ENCODE measurements around the gene CFB. TPM values are rescaled to one million over a fixed set of nuclear protein-coding genes. Genes with fewer than 3 reads are reported as not detected.

CFB gene
- polyA plus RNA-seq, 1 experiment = 6.7 TPM

- Histone ChIP-seq H3K27me3 (ENCODE audit: control insufficient read depth, insufficient read depth, low read length) (no peaks in the 10 kb centered on the region), H3K36me3 (ENCODE audit: control insufficient read depth, insufficient read depth, low read length) (no peaks in the 10 kb centered on the region), H3K4me3 (ENCODE audit: low read depth, low read length) (no peak overlapping the region)
- no peak for TF ChIP-seq CTCF (IDR thresholded peaks at IDR 0.05; ENCODE audit: insufficient read depth, low read depth, low read length)
- no peak for DNase-seq (ENCODE audit: low read depth)
- ChIA-PET CTCF (no interaction called here), POLR2A (no interaction called here)
Observed at GRCh38 chr6:31915756-31916155, 30.1 kb upstream of the CFB start.

GRCh38 chr6:31918069-31918720 lies 27.7 kb upstream of the CFB start:
- DNase-seq (ENCODE audit: low read depth) = no peak
- no peak for TF ChIP-seq CTCF (IDR thresholded peaks at IDR 0.05; ENCODE audit: insufficient read depth, low read depth, low read length)
- CTCF ChIA-PET = interaction anchor here (0.6 to 1.4 kb wide), 3 partner anchors 23 to 34 kb away, joined by 3 to 4 read pairs (median 3); no protein-coding TSS in a partner anchor
- POLR2A ChIA-PET = interaction anchor here (0.6 kb wide), 1 partner anchor 234 kb away, joined by 7 read pairs; the partner anchor contains the start of gene PRRT1
- H3K27me3 ChIP-seq (ENCODE audit: control insufficient read depth, insufficient read depth, low read length) = no peaks in the 10 kb centered on the region
- no peaks in the 10 kb centered on the region for H3K36me3 ChIP-seq (ENCODE audit: control insufficient read depth, insufficient read depth, low read length)
- no peak overlapping the region for H3K4me3 ChIP-seq (ENCODE audit: low read depth, low read length)

- Histone ChIP-seq H3K4me3 (ENCODE audit: low read depth, low read length) (no peak overlapping the region), H3K27me3 (ENCODE audit: control insufficient read depth, insufficient read depth, low read length) (no peaks in the 10 kb centered on the region), H3K36me3 (ENCODE audit: control insufficient read depth, insufficient read depth, low read length) (no peaks in the 10 kb centered on the region)
- ChIA-PET POLR2A (no interaction called here), CTCF (interaction anchor here (0.9 to 1.1 kb wide), 2 partner anchors 20 to 32 kb away, joined by 3 to 4 read pairs; no protein-coding TSS in a partner anchor)
- no peak for DNase-seq (ENCODE audit: low read depth)
- no peak for TF ChIP-seq CTCF (IDR thresholded peaks at IDR 0.05; ENCODE audit: insufficient read depth, low read depth, low read length)
Observed at GRCh38 chr6:31919624-31920303, 26.1 kb upstream of the CFB start.

GRCh38 chr6:31920811-31921210 lies 25.1 kb upstream of the CFB start:
- ChIA-PET CTCF (interaction anchor here (0.9 to 5.1 kb wide), 3 partner anchors 19 to 31 kb away, joined by 3 to 20 read pairs (median 4); no protein-coding TSS in a partner anchor), POLR2A (no interaction called here)
- no peak for DNase-seq (ENCODE audit: low read depth)

More at GRCh38 chr6:31920811-31921210, 25.1 kb upstream of the CFB start:
- Histone ChIP-seq H3K4me3 (ENCODE audit: low read depth, low read length) (no peak overlapping the region), H3K36me3 (ENCODE audit: control insufficient read depth, insufficient read depth, low read length) (no peaks in the 10 kb centered on the region), H3K27me3 (ENCODE audit: control insufficient read depth, insufficient read depth, low read length) (no peaks in the 10 kb centered on the region)
- no peak for TF ChIP-seq CTCF (IDR thresholded peaks at IDR 0.05; ENCODE audit: insufficient read depth, low read depth, low read length)

Data from BJ (cell line).